Adrenal gland (tissue), 5 donors: ENCODE results near the gene GGTLC3.
"Not testable (repeated sequence)": the region's sequence is repeated elsewhere in the genome, so short reads cannot be mapped to it uniquely, and the experiment has no call there.

Experiments used
- CTCF ChIP-seq, 6 experiments: fragments of 450-650 bp in 4 of 6; fragments of 200-600 bp in 2 of 6; sonication (generic) in 1 of 6; IDR thresholded peaks; 1 replicate in 5 of 6; 2 replicates in 1 of 6; pipeline versions ENCODE4 v1.5.1 to v1.8.0; 2016 to 2021; ENCODE audit warnings: antibody characterized with exemption in 6 of 6, mild to moderate bottlenecking in 2 of 6, moderate library complexity in 1 of 6
- POLR2A ChIP-seq, 2 donors: fragments of 450-650 bp; IDR thresholded peaks; one replicate each; pipeline ENCODE4 v1.6.1; 2017; ENCODE audit warnings: antibody characterized with exemption in 2 of 2, mild to moderate bottlenecking in 2 of 2, moderate library complexity in 1 of 2
- donor health status: DM: no; HTN: no; CAD: no.

- TF ChIP-seq POLR2A, CTCF (IDR thresholded peaks at IDR 0.05): not testable (repeated sequence)
These were observed 10.0 kb upstream of the GGTLC3 start, which contains the start of gene TMEM191B for GRCh38 chr22:18527752-18528596.
